ENCODE data around the gene PLXNB2. TPM values are rescaled to one million over a fixed set of nuclear protein-coding genes. Genes with fewer than 3 reads are reported as not detected.

The PLXNB2 gene
- total RNA-seq, 4 donors from 2014 or later = 115 to 218 (median 154) TPM

GRCh38 chr22:50314081-50314454 lies 6.6 kb upstream of the PLXNB2 start:
- Histone ChIP-seq H3K27ac (replicated peaks in 1 of 4) (no peak overlapping the region), H3K27me3 (no peaks in the 10 kb centered on the region), H3K4me1 (peaks cover 9 to 25% (median 17%) of the 10 kb centered on the region in 4 donors), H3K36me3 (peaks cover 0 to 7% (median 0%) of the 10 kb centered on the region in 4 donors), H3K4me3 (peak overlapping the region in 2 of 4 donors; percentile 16 to 28), H3K9me3 (no peaks in the 10 kb centered on the region)
- 63% methylated on average over 5 of the region's 14 CpGs for WGBS
- TF ChIP-seq POLR2A (IDR thresholded peaks at IDR 0.05; ENCODE audit: low read depth) = no peak
- TF ChIP-seq EP300 (IDR thresholded peaks at IDR 0.05) = no peak
- TF ChIP-seq CTCF (IDR thresholded peaks at IDR 0.05) = no peak
- TF ChIP-seq POLR2AphosphoS5 (IDR thresholded peaks at IDR 0.05) = no peak
- intact Hi-C loops (cut with DNase I) = no loop called here
- DNase-seq (ENCODE audit: extremely low spot score) = no peak

DNA sequence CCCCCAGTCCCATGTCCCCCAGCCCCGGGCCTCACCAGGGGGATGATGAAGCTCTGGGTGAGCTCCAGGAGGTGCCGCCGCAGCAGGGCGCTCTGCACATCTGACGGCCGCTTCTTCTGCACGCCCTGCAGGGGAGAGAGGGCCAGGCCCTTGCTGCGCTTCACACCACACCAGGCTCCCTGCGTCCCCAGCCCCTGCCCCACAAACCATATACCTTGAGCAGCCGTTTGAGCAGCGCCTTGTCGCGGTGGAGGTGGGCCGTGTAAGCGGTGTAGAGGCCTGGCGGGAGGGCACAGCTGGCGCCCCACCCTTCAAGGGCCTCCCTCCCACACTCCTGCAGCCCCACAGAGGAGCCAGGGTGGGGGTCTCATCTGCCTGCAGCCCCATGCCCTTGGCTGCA lies 6.2 kb upstream of the PLXNB2 start:
- Histone ChIP-seq H3K4me1 (peaks cover 14 to 30% (median 22%) of the 10 kb centered on the region in 4 donors), H3K36me3 (peaks cover 0 to 7% (median 0%) of the 10 kb centered on the region in 4 donors), H3K9me3 (no peaks in the 10 kb centered on the region), H3K27me3 (no peaks in the 10 kb centered on the region), H3K4me3 (no peak overlapping the region), H3K27ac (replicated peaks in 1 of 4) (no peak overlapping the region)
- 91% methylated on average over 10 of the region's 17 CpGs for whole genome bisulfite sequencing
- intact Hi-C loops (cut with DNase I) = no loop called here
- DNase-seq (ENCODE audit: extremely low spot score) = no peak
- TF ChIP-seq POLR2A (IDR thresholded peaks at IDR 0.05; ENCODE audit: low read depth) = no peak
- no peak for TF ChIP-seq EP300 (IDR thresholded peaks at IDR 0.05)
- TF ChIP-seq CTCF (IDR thresholded peaks at IDR 0.05) = no peak
- no peak for TF ChIP-seq POLR2AphosphoS5 (IDR thresholded peaks at IDR 0.05)

GRCh38 chr22:50313021-50313420 lies 5.6 kb upstream of the PLXNB2 start:
- H3K4me1 ChIP-seq = peaks cover 19 to 36% (median 27%) of the 10 kb centered on the region in 4 donors
- no peak overlapping the region for H3K4me3 ChIP-seq
- H3K9me3 ChIP-seq = no peaks in the 10 kb centered on the region
- DNase-seq (ENCODE audit: extremely low spot score) = no peak
- H3K36me3 ChIP-seq = peaks cover 0 to 7% (median 0%) of the 10 kb centered on the region in 4 donors
- 78% methylated on average over 7 of the region's 7 CpGs for WGBS
- no peak overlapping the region for H3K27ac ChIP-seq (replicated peaks in 1 of 4)
- intact Hi-C loops (cut with DNase I) = no loop called here
- no peaks in the 10 kb centered on the region for H3K27me3 ChIP-seq
- no peak for TF ChIP-seq CTCF (IDR thresholded peaks at IDR 0.05)
- TF ChIP-seq EP300 (IDR thresholded peaks at IDR 0.05) = no peak
- TF ChIP-seq POLR2A (IDR thresholded peaks at IDR 0.05; ENCODE audit: low read depth) = no peak
- TF ChIP-seq POLR2AphosphoS5 (IDR thresholded peaks at IDR 0.05) = no peak

GRCh38 chr22:50312371-50312770 lies 4.9 kb upstream of the PLXNB2 start:
- peaks cover 23 to 40% (median 31%) of the 10 kb centered on the region in 4 donors for H3K4me1 ChIP-seq
- H3K4me3 ChIP-seq = no peak overlapping the region
- intact Hi-C loops (cut with DNase I) = no loop called here
- no peaks in the 10 kb centered on the region for H3K27me3 ChIP-seq
- no peak overlapping the region for H3K27ac ChIP-seq (replicated peaks in 1 of 4)
- peaks cover 0 to 7% (median 0%) of the 10 kb centered on the region in 4 donors for H3K36me3 ChIP-seq
- no peak for TF ChIP-seq POLR2AphosphoS5 (IDR thresholded peaks at IDR 0.05)
- TF ChIP-seq EP300 (IDR thresholded peaks at IDR 0.05) = no peak
- TF ChIP-seq POLR2A (IDR thresholded peaks at IDR 0.05; ENCODE audit: low read depth) = no peak
- TF ChIP-seq CTCF (IDR thresholded peaks at IDR 0.05) = no peak
- no peaks in the 10 kb centered on the region for H3K9me3 ChIP-seq
- DNase-seq (ENCODE audit: extremely low spot score) = no peak
- 97% methylated on average over 5 of the region's 12 CpGs for WGBS
